HG03565 (cell line): ENCODE measurements around the gene HBP1.
A peak's percentile ranks its signal among the peaks of the same experiment; 100 is the strongest.
"Not testable (repeated sequence)": the region's sequence is repeated elsewhere in the genome, so short reads cannot be mapped to it uniquely, and the experiment has no call there.

Experiments
- ATAC-seq: cut with Tn5 transposase; IDR thresholded peaks from one replicate; pipeline ENCODE4 v1.9.1; 2021; ENCODE audit warnings: mild to moderate bottlenecking, moderate library complexity; ENCODE audit not compliant: unreplicated experiment

Gene HBP1

DNA sequence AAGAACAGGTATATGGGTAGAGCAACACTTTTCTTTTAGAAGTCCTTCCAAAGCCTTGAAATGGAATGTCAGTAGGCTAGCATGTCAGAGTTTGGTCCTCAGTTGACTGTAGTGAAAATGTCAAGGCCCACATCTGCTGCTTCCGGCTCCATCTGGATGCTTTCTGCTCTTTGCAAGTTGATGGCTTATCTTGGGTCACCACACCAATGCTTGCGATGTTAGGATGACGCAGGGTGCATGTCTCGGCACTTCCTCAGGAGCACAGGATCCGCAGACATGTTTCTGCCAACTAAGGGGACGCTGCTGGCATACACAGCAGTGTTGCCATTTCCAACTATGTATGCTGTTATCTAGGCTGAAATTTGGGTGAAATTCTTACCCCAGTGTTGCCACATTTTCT lies 14.0 kb upstream of the HBP1 start:
- ATAC-seq, result no peak

DNA sequence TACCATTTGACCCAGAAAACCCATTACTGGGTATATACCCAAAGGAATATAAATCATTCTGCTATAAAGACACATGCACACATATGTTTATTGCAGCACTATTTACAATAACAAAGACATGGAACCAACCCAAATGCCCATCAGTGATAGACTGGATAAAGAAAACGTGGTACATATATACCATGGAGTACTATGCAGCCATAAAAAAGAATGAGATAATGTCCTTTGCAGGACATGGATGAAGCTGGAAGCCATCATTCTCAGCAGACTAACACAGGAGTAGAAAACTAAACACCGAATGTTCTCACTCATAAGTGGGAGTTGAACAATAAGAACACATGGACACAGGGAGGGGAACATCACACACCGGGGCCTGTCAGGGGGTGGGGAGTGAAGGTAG lies 13.1 kb upstream of the HBP1 start:
- ATAC-seq, result not testable (repeated sequence)

- no peak for ATAC-seq
Measured at GRCh38 chr7:107157091-107157490, 11.7 kb upstream of the HBP1 start.

DNA sequence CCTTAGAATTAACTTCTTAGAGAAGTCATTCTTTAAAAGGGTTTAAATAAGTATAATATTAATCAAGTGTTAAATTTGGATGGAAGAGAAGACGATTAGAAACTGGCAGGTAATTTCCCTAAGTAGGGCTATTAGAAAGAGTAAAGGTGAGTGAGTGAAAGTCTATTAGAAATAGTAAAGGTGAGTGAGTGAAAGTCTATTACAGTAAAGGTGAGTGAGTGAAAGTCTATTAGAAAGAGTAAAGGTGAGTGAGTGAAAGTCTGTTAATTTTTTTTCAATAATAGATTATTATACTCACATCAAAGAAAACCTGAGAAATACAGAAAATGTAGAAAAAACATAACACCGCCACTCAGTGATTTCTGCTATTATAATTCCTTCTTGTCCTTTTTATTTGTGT lies 10.8 kb upstream of the HBP1 start:
- ATAC-seq, result no peak

GRCh38 chr7:107160389-107160788 lies 8.4 kb upstream of the HBP1 start:
- ATAC-seq, result no peak

- ATAC-seq, result no peak
Measured at GRCh38 chr7:107161415-107161814, 7.4 kb upstream of the HBP1 start.

GRCh38 chr7:107162475-107162874 lies 6.3 kb upstream of the HBP1 start:
- ATAC-seq, result no peak

DNA sequence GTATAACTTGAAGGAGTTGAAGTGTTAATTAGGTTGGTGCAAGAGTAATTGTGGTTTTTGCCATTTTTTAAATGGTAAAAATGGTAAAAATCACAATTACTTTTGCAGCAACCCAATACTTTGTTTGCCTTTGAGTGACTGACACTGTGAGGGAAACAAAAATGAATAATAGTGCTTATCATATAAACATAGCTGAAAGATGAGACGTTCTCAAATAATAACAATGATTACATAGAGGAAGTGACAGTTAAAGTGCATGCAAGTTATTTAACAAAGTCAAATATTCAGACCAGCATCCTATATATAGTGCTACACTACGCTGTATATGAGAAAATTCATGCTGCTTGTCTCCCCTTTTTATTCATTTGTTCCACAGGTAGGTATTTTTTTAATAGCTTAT lies 4.7 kb upstream of the HBP1 start:
- ATAC-seq, result no peak

DNA sequence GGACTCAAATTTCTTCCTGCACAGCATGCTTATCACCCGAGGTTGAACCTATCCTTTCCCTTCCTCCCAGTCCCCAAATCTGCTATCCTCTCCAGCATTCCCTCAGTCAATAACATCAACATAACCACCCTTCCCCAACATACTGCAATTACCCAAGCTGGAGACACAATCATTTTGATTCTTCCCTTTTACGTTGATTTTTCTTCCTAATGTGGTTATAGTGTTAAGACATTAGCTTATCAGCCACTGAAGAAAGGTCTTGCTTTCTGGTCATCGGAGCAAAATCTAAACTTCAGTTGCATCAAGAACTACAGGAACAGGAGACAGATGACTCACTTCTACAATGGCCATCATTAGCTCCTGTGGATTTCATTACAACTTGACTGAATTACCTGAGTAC lies 3.5 kb upstream of the HBP1 start:
- ATAC-seq, result no peak

DNA sequence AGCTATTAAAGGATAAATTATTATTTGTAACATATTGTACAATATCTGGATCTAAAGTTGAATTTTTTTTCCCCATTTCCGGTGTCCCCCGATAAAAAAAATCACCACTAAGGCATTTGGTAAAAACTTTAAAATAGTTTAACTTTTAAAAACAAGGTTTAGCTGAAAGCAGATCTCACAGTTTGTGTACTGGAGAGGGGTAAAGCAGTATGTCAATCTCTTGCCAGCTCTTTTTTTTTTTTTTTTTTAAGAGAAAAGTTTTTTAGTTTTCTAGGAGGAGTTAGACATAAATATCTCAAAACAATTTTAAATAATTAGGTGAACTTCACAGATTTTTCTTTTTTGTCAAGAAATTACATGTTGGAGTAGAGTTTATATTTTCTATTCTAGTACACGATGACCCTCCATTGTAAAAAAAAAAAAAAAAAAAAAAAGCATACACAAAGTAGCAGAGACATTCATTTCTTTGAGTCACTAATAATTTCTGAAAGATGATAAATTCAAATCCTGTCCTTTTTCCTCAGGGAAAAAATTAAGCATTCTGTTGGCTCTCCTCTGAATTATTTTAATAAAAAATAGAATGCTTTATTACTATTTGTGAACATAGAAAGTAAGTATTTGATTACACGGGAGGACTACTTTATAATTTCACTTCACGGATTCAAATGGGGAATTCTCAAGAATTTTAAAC lies 1.9 kb upstream of the HBP1 start:
- no peak for ATAC-seq

GRCh38 chr7:107167483-107168232 lies 1.1 kb upstream of the HBP1 start:
- no peak for ATAC-seq

GRCh38 chr7:107169120-107170050 lies 582 bp downstream of the HBP1 start:
- ATAC-seq, result peak; percentile 17

DNA sequence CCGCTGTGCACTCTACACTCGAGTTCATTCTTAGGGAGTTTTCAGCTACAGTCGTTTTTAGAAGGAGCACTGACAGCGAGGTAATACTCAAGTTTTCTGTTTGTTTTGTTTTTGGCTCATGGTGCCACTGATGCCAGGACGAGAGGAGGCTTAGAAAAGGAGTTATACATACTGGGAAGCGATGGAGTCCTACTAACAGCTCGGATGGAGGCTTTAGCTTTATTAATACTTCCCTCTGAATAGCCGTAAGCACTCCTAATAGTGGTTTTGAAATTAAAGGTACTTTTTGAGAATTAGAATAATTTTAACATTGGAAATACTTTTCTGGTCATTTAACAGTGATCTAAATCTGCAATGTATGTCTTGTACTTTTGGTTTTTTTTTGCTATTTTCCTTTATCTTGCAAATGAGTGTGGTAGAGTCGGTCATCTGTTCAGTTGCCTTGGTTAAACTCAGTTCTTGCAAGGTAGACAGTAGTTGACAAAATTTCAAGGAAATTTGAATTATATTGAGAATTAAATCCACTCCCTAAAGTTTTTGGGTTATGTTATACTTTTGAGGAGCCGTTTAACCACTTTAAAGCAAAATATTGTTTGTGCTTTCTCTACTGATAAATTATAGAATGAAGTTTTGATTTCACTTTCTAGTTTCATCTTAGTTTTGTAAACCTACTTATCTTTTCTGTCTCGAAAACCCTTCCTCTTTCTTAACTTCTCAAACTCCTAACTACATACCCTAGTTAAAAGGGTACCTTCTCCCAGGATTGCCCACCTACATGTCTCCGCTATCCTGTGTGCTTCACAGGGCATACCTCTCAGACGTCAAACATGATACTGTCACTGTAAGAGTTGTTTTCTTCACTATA lies 1.5 kb downstream of the HBP1 start:
- no peak for ATAC-seq

- ATAC-seq, result no peak
Measured at GRCh38 chr7:107171496-107171895, 2.7 kb downstream of the HBP1 start.

DNA sequence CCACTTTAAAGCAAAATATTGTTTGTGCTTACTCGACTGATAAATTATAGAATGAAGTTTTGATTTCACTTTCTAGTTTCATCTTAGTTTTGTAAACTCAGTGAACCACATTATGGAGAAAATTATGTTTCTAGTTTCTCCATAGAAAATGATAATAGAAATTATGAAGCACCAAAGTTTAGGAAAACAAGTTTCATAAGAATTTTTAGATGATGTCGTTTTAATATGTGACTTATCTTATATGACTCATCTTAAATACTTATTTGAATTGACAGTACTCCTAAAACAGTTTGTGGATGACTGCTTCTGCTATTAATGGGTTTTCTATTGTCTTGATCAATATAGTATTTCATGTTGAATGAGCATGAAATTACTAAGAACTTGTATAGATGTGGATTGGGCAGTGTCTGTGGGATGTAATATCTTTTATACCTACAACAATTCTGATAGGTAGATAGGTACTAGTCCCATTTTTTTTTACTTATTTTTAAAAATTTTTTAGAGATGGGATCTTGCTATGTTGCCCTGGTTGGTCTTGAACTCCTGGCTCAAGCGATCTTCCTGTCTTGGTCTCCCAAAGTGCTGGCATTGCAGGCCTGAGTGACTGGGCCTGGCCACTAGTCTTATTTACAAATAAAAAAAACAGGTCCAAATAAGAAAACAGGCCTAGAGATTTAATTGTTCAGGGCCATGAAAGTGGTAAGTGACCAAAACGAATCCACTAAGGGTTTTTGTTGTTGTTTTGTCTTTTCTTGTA lies 3.7 kb downstream of the HBP1 start:
- no peak for ATAC-seq

DNA sequence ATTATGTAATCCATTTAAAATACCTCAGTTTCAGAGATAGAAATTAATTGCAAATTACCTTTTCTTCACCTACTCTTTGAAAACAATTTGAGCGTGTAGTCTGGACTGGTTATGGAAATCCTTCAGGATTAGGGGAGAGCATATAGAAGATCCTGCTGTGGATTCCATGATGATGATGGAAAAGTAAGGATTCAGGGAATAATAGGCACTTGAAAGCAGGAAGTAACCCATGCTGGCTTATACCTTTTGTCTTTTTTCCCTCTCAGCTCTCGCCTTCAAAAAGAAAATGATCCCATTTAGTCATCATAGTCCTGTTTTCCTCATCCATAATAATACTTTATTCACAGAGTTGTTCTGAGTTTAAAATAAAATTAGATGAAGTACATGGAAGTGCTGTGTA lies 4.4 kb downstream of the HBP1 start:
- ATAC-seq, result no peak

GRCh38 chr7:107173691-107174406 lies 5.0 kb downstream of the HBP1 start:
- ATAC-seq, result peak; percentile 52

DNA sequence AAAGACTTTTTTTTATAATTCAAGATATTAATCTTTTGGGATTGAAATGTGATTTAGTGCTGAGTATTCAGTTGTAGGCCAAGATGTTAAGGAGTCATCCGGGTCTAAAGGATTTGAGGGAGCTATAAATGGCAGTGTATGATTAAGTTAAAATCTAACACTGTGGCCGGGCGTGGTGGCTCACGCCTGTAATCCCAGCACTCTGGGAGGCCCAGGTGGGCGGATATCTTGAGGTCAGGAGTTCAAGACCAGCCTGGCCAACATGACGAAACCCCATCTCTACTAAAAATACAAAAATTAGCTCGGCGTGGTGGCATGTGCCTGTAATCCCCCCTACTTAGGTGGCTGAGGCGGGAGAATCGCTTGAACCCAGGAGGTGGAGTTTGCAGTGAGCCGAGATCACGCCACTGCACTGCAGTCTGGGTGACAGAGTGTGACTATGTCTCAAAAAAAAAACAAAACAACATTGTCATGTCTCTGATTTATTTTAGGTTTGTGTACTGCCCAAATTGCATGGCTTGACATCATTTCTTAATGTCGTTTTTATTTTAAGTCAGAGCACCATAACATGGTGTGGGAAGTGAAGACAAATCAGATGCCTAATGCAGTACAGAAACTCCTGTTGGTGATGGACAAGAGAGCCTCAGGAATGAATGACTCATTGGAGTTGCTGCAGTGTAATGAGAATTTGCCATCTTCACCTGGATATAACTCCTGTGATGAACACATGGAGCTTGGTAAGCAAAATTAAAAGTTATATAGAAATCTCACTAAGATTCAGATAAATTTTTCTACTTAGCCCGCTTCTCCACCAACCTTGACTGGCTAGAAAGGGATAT lies 10.7 kb downstream of the HBP1 start:
- ATAC-seq, result no peak
